ENCODE measurements around the gene SAG.
"Not testable (repeated sequence)": the region's sequence is repeated elsewhere in the genome, so short reads cannot be mapped to it uniquely, and the experiment has no call there.

Gene SAG

DNA sequence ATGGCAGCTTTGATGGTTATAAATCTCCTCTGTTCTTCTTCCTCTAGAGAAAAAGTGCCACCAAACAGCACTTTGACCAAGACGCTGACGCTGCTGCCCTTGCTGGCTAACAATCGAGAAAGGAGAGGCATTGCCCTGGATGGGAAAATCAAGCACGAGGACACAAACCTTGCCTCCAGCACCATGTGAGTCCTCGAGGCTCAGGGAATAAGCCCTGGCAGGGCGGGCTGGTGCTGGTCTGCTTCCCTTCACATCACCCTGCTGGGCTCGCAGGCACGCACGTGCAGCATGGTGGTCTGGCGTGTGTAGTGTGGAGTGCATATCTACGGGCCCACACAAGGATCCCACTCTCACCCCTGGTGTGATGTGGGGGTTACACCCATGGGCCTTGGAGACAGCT lies 27.3 kb downstream of the SAG start:
- no peak for DNase-seq

GRCh38 chr2:233336091-233336490 lies 28.5 kb downstream of the SAG start:
- not testable (repeated sequence) for DNase-seq

GRCh38 chr2:233336541-233336940 lies 28.9 kb downstream of the SAG start:
- DNase-seq, result no peak

GRCh38 chr2:233338046-233338445 lies 30.4 kb downstream of the SAG start:
- DNase-seq, result no peak

DNA sequence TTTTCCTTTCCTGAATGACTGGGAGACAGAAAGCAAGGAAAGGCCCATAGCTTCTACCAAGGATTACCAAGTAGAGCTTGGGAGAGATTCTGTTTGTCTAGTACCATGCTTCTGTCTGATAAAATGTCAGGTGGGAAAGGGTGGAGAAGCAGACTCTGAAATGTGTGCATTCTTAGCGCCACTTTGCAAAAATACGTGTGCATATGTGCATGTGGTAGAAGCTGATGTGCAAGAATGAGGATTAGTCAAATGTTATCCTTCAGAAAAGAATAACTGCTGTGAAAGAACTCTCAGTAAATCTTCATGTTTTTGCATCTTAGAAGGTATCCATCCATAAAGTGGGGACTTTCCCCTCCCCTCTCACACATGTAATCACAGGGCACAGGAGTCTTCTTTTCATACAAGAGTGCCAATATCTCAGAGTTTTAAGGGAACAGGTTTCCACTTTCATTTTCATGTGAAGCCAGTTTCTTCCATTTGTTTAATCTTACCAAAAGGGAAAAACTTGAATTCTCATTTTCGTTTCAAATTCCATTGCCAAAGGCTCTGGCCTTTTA lies 31.3 kb downstream of the SAG start:
- no peak for DNase-seq

DNA sequence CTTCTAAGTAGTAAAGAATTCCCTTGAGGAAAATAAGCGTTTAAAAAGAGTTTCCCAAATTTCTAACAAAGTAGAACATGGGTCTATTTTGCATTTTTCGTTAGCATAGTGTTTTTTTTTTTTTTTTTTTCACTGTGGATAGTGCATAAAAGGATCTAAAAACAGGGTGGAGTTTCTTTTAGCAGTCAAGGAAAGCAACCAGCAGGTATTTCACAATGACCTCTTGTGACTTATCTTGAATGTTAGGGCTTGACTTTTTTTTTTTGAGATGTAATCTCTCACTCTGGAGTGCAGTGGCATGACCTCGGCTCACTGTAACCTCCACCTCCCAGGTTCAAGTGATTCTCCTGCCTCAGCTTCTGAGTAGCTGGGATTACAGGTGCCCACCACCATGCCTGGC lies 31.8 kb downstream of the SAG start:
- DNase-seq, result no peak

DNA sequence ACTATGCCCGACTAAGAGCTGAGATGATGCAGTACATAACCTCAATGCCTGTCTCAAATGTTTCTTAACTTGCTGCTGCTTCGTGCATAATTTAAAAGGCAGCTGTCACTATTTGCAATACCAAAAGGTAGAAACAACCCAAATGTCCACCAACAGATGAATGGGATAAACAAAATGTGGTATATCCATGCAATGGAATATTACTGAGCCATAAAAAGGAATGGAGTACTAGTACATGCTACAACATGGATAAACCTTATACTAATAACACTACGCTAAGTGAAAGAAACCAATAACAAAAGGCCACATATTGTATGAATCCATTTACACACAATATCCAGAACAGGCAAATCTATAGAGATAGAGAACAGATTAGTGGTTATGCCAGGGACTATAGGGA lies 33.7 kb downstream of the SAG start:
- DNase-seq, result no peak

DNA sequence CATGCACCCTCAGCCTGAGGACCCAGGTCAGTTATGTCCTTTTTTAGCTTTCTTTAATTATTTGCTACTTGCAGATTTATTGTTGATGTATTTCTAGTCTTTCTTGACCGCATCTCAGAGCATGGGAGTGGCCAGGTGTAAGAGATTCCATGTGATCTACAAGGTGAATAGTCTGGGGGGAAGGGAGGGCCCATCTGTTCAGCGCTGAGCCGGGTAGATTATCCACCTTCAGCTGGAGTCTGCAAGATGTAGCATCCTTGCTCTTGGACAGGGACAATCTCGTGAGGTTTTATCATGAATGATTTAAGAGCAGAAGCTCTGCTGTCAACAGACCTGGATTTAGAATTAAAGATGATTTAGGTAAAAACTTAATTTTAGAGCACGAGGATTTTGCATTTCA lies 34.7 kb downstream of the SAG start:
- DNase-seq, result no peak

DNA sequence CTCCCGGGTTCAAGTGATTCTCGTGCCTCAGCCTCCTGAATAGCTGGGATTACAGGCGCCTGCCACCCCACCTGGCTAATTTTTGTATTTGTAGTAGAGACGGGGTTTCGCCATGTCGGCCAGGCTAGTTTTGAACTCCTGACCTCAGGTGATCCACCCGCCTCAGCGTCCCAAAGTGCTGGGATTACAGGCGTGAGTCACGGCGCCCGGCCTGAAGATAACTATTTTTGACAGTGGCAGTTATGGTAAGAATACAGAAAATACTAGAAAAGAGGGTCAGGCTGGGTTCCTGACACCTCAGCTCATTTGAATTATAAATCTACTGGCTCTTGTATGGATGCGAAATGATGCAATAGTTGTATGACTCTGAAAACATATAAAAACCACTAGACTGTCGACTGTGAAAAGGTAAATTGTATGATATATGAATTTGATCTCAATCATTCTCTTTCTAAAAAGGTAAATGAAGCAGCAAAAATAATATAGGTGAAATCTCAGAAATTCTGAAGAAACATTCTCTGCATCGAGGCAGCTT lies 35.6 kb downstream of the SAG start:
- DNase-seq, result no peak

GRCh38 chr2:233346376-233346775 lies 38.8 kb downstream of the SAG start:
- no peak for DNase-seq

DNA sequence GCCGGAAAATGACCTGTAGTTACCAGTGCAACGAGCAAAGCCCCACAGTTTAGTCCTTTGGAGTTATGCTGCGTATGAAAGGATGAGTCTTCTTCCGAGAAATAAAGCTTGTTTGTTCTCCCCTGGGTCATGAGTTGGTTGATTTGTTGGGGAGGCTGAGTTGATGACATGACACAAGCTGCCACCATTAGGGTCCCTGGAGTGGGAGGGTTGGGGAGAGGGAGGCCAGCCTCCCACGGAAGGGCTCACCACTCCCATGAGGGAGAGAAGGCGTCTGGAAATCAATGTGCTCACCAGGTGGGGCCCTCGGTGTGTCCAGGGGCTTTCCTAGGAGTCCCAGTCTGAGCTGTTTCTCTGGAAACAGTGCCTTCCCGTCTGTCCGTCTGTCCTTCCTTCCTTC lies 39.3 kb downstream of the SAG start:
- DNase-seq, result no peak

DNA sequence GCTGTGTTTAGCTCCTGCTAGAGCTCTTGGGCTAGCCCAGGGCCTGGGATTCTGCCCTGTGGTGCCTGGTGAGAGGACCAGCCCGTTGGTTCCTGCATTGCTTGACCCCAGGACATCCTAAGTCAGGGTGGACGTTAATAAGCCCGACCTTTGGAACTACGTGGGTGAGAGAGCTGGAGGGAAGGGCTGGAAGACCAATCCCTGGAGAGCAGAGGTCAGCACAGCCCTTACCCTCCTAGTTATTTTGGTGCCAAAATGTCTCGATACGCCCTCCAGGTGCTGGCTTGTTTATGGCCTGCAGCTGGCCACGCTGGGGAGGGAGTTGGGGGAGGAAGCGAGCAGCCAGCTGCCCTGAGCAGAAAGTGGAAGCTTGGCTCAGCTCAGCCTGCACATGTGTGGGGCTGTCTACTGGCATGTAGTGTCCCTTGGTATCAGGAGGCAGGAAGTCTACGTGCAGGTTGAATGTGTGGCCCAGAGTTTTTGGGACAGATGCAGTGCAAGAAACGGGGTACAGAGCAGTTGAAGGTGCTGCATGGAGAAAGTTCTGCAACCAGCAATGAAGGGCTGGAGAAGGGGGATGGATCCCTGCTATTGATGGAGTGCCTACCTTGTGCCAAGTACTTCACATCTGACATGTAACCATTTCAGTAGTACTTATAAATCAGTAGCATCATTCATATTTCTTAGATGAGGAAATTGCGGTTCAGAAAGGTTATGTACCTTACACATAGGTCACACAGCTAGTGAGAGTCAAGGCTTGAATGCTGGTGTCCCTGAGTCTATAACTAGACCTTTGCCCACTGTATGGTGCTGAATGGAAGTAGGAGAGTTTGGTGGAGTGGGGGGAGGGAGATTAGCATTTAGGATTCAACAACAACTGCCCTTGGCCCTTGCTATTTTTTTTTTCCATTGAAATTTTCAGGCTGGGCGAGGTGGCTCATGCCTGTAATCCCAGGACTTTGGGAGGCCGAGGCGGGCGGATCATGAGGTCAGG lies 41.7 kb downstream of the SAG start:
- DNase-seq, result no peak

GRCh38 chr2:233350708-233351107 lies 43.1 kb downstream of the SAG start:
- peak; percentile 78 for DNase-seq

DNA sequence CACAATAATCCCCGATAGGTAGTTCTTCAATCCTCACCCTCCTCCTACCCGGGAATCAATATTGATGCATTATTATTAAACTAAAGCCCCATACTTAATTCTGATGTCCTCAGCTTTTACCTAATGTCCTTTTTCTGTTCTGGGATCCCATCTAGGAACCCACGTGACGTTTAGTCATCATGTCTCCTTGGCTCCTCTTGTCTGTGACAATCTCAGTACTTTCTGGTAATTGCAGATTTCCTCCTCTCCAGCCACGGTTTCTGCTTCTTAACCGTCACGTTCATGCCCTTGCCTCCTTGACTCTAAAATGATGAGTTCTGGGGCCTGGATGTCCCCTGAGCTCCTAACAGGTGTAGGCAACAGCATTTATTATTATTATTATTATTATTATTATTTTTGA lies 43.8 kb downstream of the SAG start:
- no peak for DNase-seq

DNA sequence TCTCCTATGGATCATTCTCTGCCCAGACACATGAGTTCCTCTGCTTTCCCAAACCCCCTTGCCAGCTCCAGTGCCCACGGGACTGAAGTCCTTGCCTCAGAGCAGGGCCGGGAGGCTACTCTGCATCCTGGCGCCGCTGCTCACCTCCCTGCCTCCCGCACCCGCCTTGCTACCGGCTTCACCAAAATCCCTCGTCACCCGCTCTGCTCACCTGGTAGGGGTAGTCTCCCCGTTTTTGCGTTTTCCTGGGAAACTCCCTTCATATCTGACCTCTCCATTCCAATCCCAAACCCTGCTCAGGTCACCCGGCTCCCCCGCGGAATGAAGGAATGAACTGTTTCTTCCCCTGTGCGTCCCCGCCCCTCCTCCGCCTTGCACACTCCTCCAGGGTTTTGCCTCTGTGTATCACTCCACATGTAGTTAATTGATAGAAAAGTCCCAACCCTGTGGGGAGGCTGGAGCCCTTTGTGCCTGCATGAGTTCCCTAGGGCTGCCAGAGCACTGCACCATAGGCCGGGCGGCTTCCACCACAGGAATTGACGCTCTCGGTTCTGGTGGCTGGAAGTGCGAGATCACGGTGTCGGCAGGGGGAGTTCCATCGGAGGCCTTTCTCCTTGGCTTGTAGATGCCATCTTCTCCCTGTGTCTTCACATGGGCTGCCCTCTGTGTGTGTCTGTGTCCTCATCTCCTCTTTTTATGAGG lies 44.7 kb downstream of the SAG start:
- no peak for DNase-seq

DNA sequence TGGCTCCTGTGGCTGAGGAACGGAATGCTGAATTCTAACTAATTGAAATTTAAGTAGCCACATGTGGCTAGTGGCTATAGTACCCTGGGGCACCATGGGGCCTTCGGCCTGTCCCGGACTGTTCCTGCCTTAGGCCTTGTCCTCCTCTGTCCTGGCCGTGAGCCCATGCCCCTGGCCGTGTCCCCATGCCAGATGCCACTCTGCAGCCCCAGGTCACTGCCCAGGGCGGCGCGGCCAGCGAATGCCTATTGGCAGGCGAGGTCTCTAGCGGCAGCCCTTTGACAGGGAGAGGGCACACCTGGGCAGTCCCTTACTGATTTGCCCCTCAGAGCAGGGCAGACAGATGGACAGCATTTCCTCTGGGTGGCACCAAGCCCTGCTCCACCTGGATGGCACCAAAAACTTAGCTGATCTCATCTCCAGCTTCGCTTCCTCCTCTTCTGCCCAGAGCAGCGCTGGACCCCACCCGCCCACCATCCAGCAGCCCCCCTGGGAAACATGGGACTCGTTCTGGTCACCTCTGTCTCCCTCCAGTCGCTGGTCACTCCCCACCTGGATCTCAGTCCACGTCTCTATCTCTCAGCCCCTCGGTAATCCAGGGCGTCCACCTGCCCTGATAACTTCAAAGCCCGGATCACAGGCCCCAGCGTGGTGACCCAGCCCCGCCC lies 45.6 kb downstream of the SAG start:
- no peak for DNase-seq

DNA sequence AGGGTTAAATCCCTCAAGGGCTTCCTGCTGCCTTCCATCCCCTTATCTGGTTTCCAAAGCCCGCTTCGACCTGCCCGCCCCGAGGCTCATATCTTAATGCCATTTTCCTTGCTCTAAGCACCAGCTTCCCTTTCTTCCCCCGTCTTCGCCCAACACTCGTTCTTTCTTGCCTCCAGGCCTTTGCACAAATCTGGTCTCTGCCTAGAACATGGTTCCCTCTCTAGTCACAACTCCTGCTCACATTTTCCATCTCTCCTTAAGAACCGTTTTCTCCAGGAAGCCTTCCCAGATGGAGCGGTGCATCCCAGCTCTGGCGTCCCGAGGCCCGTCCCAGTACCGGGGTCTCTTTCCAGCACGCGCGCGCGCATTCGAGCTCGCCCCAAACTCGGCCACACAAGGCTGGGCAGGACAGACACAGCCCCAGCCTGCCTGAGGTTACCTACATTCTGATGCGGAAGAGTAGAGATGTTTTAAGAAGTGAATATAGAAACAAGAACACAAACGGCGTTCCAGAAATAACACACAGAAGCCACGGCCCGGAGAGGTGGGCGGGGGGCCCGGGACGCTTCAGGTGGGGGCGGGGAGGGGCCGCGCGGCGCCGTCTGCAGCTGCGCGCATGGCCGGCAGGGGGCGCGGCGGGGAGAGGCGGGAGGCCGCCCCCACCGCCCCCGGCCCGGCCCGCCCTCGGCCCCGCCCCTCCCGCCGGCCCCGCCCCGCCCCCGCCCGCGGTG lies 46.3 kb downstream of the SAG start, which contains the start of gene DGKD:
Gene DGKD (plus strand): TSS at position 726 of the 731 bp plus-strand sequence. CDS start 25 bp downstream, outside the sequence.
- no peak for DNase-seq

DNA sequence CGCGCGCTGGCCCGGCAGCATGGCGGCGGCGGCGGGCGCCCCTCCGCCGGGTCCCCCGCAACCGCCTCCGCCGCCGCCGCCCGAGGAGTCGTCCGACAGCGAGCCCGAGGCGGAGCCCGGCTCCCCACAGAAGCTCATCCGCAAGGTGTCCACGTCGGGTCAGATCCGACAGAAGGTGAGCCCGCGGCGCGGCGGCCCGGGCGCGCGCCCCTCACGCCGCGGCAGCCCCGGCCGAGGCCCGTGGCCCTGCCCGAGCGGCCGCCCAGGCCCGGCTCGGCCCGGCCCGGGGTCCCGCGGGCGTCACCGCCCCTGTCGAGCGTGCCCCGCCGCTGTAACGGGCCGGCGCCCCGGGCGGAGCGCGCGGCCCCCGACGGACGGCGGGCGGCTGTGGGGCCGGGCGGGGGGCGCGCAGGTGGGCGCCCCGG lies 46.9 kb downstream of the SAG start:
- no peak for DNase-seq

- DNase-seq, result no peak
Observed at GRCh38 chr2:233354971-233355574, 47.5 kb downstream of the SAG start.

DNA sequence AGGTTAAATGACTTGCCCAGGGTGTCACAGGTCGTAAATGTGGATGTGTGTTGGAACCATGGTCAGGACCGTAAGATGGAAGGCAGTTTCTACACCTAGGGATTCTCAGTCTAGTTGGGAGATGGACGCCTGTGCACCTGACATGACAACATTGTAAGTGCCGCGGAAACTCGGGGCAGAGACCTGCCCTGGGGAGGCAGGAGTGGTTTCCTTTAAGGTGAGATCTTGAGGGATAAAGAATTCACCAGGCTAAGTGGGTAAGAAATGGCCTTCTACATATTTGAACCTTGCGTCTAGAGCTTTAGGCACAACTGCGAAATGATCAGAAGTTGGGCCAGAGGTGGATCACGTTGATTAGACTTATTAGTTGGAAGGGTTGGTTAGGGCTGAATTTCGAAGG lies 48.3 kb downstream of the SAG start:
- no peak for DNase-seq

- no peak for DNase-seq
Observed at GRCh38 chr2:233356546-233357308, 49.1 kb downstream of the SAG start.

Data from SIG-M5 (cell line).